HG02938 (cell line): Measurements from ENCODE around the gene ABLIM2.
"Not testable (repeated sequence)": the region's sequence is repeated elsewhere in the genome, so short reads cannot be mapped to it uniquely, and the experiment has no call there.

Experiments
- ATAC-seq: cut with Tn5 transposase; IDR thresholded peaks from one replicate; pipeline ENCODE4 v1.9.1; 2021; ENCODE audit warnings: mild to moderate bottlenecking, moderate library complexity; ENCODE audit not compliant: unreplicated experiment

ABLIM2 gene

GRCh38 chr4:7945709-7946380, 212.8 kb downstream of the ABLIM2 start:
- no peak for ATAC-seq

- ATAC-seq: no peak
These were observed 213.9 kb downstream of the ABLIM2 start for GRCh38 chr4:7944599-7945220.

GRCh38 chr4:7943688-7944087, 214.9 kb downstream of the ABLIM2 start:
- ATAC-seq: not testable (repeated sequence)

GRCh38 chr4:7943211-7943610, 215.4 kb downstream of the ABLIM2 start:
- ATAC-seq: no peak

- ATAC-seq: no peak
These were observed 216.6 kb downstream of the ABLIM2 start for GRCh38 chr4:7941965-7942496.

GRCh38 chr4:7941111-7941964, 217.3 kb downstream of the ABLIM2 start:
- no peak for ATAC-seq

- peak; percentile 70 for ATAC-seq
These were observed 219.1 kb downstream of the ABLIM2 start, which contains the start of gene AFAP1 for GRCh38 chr4:7939377-7940108. Gene AFAP1, minus strand, starts transcription at chr4:7939861. Its CDS starts 67,783 bp downstream, at chr4:7872078.

- no peak for ATAC-seq
These were observed 219.8 kb downstream of the ABLIM2 start for GRCh38 chr4:7938609-7939376.

- no peak for ATAC-seq
These were observed 220.4 kb downstream of the ABLIM2 start for GRCh38 chr4:7938266-7938608.

- ATAC-seq: no peak
These were observed 221.6 kb downstream of the ABLIM2 start for GRCh38 chr4:7937006-7937405.

- ATAC-seq: no peak
These were observed 224.7 kb downstream of the ABLIM2 start for GRCh38 chr4:7933651-7934510.

GRCh38 chr4:7932287-7932686, 226.3 kb downstream of the ABLIM2 start:
- no peak for ATAC-seq

- no peak for ATAC-seq
These were observed 229.3 kb downstream of the ABLIM2 start for GRCh38 chr4:7929118-7929951.

- ATAC-seq: no peak
These were observed 229.9 kb downstream of the ABLIM2 start for GRCh38 chr4:7928711-7929110.

GRCh38 chr4:7926822-7927221, 231.8 kb downstream of the ABLIM2 start:
- ATAC-seq: no peak

GRCh38 chr4:7924570-7924969, 234.0 kb downstream of the ABLIM2 start:
- ATAC-seq: no peak

GRCh38 chr4:7924163-7924562, 234.4 kb downstream of the ABLIM2 start:
- no peak for ATAC-seq

- ATAC-seq: no peak
These were observed 236.1 kb downstream of the ABLIM2 start for GRCh38 chr4:7922466-7922865.
